A172 (cell line): Measurements from ENCODE around the gene CLCN3. TPM values are rescaled to one million over a fixed set of nuclear protein-coding genes. Genes with fewer than 3 reads are reported as not detected.

Experiments used
- total RNA-seq: library from RNA; depleted of rRNA; stranded (reverse); fragments of >200 nt; shearing (Covaris generic); gene quantifications from 2 replicates; pipeline ENCODE4 v1.2.3, GENCODE V29; 2014; rRNA removed

CLCN3 gene
- total RNA-seq, 1 experiment from 2014 or later: 42.3 TPM

Other genes with a start within 250 kb of the CLCN3 start
- 7.8 and 8.3 TPM in 2 replicates for gene NEK1, start 8.0 kb upstream of the CLCN3 start, total RNA-seq
- 55.1 and 81.8 TPM in 2 replicates for gene HPF1, start 137.4 kb downstream of the CLCN3 start, total RNA-seq